ENCODE results near the gene KRT38.
"Not testable (repeated sequence)": the region's sequence is repeated elsewhere in the genome, so short reads cannot be mapped to it uniquely, and the experiment has no call there.

Gene KRT38

DNA sequence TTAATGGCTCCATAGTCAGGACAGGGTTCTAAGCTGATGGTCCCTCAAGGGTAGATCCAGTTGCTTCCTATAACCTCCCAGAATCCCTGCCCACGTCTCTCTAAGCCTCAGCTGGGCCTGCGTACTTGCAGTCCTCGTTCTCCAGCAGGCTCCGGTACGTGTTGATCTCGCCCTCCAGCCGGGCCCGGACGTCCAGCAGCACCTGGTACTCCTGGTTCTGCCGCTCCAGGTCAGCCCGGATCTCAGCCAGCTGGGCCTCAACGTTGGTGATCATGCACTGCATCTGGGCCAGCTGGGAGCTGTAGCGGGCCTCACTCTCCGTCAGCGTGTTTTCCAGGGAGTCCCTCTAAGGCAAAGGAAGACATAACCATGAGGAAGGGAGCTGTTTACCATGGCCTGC lies 21.9 kb upstream of the KRT38 start:
- no peak for DNase-seq (ENCODE audit: low read depth)

DNA sequence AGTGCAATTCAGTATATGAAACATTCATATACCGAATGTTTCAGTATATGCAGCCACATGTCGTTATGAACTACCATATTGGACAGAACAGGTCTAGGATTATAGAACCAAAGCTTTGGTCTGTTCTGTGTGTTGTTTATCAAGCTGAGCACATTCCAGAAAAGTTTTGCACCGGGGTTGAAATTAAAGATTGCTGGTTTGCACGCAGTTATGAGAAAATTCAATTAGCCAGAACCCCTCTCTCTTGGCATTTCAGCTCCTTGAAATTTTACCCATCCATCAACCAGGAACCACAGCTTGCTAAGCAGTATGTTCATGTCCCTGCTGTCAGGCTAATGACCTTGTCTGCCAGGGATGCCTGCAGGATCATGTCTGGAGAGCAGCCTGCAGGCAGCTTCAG lies 16.9 kb upstream of the KRT38 start:
- DNase-seq (ENCODE audit: low read depth) = no peak

DNA sequence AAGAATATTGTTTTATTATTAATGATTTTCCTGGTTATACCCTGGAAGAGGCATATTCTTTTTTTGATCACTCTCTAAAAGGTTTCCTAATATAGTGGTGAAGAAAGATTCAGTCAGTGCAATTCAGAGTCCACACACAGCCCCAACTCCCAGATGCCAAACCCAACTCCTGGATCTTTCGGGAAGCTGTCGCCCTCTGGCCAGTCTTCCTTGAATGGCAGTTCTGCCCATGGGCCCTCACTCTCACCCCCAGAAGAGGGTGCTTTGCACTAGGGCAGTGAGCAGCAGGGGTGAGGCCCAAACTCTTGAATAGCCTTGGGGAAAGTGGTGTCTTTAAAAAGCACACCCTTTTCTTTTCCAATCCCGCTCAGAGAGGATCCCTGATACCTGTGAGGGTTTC lies 15.4 kb upstream of the KRT38 start:
- no peak for DNase-seq (ENCODE audit: low read depth)

DNA sequence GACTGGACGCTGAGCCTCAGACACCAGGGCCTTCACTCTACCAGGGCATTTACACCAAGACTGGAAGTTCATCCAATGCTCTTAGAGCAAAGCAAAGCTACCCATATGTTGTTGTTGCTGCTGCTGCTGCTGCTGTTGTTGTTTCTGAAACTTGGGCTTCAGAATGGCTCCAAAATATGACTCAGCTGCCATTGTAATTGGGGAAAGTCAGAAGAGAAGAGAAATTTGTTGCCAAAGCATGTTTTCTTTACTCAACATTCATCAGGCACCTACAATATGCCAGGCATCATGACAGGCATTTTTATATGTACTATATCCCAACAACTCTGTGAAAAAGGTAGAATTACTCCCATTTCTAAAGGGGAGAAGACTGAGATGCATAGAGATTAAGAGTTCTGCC lies 14.5 kb upstream of the KRT38 start:
- DNase-seq (ENCODE audit: low read depth) = no peak

DNA sequence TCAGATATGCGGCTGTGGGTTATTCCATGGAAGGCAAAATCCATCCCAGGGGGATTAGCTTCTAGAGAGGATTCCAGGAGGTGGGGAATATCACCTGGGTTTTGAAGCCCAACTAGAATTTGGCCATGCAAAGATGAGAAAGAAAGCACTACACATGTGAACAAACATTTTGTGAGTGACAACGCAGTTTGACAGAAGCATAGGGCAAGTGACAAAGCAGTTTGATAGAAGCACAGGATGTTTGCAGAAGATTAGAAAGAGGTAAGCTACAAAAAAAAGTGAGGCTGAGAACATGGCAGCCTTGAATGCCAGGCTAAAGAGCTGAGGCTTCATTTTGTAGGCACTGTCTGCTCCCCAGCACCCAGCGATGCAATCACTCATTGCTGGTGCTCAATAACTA lies 12.3 kb upstream of the KRT38 start:
- DNase-seq (ENCODE audit: low read depth) = no peak

DNA sequence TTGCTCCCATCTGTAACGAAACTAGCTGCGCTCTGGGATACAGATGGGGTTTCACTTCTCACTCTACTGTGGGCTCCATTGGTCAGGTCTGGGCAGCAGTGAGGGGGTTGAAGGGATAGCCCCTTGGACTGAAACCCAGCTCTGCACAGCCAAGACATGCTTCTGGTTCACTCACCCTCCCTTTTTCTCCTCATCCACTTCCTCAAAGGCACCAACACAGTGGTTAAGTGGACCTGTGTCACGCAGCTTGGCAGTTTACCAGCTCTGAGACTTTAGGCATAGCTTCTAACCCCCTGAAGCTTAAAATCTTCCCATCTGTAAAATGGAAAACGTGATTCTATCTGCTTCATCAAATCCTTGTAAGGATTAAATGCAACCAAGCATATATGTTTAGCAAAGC lies 11.5 kb upstream of the KRT38 start:
- no peak for DNase-seq (ENCODE audit: low read depth)

DNA sequence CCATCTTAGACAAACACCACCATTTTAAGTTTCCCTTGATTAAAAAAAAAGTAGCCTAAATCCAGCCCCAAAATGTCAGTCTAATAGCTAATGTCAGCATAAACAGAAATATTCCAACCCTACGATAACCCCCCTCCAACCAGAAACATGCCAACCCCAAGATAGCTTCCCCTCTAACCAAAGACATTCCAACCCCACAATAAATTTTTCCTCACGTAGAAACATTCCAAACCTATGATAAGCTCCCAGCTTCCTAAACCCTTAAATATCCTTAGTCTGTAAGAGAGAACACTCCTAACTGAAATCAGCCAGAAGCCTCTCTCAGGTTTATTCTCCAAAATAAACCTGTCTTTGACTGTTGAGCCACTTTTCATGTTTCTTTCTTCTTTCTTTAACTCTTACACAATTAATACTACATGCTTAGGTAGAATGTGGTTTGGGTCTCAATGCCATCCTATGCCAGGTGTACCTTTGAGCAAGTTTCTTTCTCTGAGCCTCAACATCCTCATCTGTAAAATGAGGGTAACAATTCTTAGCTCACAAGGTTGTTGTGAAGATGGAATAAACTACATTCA lies 10.5 kb upstream of the KRT38 start:
- DNase-seq (ENCODE audit: low read depth) = no peak

DNA sequence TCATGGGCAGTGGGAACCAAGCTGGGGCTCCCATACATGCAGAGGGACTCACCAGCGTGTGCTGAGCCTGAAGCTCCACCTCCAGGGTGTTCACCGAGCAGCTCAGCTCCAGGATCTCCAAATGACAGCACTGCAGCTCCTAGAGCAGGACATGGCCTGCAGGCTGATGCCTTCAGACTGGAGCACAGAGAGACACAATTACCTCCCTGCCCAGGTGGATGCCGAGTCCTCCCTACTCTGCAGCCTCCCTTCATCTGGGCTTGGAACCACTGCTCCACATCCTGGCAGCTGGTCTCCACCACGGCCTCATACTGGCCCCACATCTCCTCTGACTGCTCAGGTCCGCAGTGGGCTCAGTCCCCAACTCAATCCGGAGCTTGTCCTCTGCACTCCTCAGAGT lies 8.2 kb upstream of the KRT38 start:
- DNase-seq (ENCODE audit: low read depth) = no peak

DNA sequence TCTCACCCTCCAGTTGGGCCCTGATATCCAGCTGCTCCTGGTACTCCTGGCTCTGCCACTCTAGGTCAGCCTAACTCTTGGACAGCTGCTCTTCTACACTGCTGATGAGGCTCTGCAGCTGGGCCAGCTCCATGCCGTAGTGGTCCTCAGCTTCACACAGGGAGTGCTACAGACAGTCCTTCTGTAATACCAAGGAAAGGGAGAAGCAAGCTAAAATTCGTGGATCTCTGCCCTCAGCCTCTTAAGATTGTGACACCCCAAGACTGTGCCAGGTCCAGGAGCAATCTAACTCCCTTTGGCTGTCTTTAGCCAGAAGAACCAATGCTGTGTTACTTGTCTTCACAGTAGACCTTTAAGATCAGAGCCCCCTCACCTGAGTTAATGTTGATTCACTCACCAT lies 7.7 kb upstream of the KRT38 start:
- no peak for DNase-seq (ENCODE audit: low read depth)

DNA sequence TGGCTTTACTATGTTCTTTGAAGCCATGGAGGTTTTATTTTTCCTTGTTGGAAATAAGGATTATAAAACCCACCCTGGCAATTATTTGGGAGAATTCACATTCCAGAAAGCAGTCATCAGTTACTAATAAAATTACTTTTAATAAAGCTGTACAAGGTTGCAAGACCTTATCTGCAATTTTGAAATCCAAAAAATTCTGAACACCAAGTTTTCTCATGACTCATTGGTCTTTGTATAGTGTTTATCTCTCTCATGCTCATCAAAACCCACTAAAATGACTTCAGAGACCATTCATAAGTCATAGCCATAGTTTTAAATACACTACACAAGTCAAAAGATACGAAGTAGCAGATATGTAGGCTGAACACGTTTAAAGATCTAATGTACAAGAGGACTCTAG lies 6.0 kb upstream of the KRT38 start:
- DNase-seq (ENCODE audit: low read depth) = no peak

DNA sequence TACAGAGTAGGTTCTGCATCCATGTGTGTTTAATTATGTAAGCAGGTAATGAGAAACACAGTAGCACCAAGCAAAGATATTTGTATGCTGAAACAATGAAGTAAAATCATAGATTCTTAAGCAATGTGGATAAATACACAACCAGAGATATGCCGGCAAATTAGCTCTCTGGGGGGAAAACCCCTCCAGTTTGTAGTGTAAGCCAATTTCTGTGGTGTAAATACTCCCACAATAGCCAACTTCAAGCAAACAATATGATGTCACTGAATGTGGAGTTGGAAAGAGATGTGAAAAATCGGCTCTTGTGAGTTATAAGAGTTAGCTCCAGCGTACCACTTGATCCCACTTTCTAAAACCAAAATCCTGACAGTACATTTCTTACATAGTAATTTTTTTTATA lies 3.9 kb upstream of the KRT38 start:
- DNase-seq (ENCODE audit: low read depth) = no peak

DNA sequence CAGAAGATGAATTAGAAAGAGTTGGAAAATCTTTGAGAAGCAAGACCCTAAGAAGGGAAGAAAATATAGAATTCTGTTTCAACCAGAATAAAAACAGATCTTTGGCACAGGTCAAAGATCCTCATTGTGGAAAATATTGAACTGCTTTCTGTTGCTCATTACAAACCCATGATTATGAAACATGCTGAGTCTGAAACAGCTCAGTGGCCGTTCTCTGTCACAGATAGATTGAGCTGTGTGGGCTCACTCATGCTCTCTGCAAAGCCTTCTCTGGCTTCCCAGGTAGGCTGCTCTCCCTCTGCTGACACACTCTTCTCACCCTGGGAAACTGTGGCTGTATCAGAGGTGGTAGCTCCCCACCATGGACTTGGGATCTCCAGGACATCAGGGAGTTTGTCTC lies 3.4 kb upstream of the KRT38 start:
- no peak for DNase-seq (ENCODE audit: low read depth)

DNA sequence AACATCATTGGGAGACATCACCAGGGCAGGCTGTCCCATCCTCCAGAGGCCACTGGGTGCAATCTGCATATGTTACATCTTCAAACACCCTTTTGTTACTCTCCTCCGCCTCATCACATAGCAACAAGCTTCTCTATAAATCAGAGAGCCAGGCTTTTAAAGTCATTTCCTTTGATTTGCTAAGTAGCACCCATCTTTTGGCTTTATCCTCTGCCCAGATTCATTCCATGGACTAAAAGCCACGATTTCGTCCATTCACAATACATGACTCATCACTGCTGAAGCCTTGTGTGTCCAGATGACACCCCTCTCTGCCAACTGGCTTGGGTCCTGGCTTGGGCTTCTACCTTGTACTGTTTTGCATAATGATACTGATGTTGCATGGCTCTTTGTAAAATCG lies 2.0 kb upstream of the KRT38 start:
- no peak for DNase-seq (ENCODE audit: low read depth)

DNA sequence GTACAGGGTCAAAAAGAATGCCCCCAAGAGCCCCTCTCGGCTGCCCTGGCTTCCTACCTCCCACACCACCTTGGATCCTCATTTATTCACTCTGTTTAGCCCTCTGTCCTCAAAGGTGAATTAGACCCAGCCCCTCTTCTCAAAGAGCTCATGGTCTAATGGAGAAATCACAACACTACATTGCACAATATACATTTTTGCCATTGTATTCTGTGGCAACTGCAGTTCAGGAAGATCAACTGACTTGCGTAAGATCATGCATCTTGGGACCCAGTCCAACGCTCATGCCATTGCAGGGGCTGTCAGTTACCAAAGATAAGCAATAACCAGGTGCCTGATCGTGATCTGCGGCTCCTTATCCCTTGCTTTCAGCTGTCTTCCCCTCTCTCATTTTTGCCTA lies 1.4 kb downstream of the KRT38 start:
- DNase-seq (ENCODE audit: low read depth) = no peak

DNA sequence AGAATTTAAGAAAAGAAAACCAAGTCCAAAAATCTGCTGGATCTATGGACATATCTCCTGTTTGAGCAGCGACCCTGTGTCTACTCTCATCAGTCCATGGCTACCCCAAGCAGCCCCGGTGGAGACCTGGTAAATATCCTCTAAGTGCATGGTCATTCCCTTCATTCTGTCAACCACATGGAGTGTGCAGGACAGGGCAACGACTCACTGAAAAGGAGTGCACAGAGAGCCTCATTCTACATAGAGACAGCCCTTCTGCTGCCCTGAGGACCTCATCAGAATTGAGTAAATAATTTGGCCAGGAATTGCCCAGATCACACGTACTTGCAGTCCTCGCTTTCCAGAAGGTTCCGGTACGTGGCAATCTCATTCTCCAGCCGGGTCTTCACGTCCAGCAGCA lies 3.0 kb downstream of the KRT38 start:
- DNase-seq (ENCODE audit: low read depth) = no peak

DNA sequence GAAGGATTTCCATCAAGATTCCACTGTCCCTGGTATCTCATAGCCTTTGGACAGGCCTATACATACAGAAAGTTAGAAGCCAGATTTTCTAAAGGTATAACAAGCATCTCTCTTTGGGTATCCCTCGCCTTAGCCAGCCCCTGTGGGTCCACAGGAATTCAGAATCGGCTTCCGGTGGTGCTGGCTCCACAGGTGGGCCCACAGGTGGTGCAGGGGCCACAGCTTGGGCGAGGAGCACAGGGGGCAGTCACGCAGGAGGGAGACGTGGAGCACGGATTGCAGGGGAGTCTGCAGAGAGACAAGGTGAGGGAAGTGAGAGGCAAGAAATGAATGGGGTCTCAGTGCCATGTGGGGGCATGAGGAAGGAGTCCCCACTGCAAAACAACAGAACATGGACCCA lies 3.5 kb downstream of the KRT38 start:
- no peak for DNase-seq (ENCODE audit: low read depth)

DNA sequence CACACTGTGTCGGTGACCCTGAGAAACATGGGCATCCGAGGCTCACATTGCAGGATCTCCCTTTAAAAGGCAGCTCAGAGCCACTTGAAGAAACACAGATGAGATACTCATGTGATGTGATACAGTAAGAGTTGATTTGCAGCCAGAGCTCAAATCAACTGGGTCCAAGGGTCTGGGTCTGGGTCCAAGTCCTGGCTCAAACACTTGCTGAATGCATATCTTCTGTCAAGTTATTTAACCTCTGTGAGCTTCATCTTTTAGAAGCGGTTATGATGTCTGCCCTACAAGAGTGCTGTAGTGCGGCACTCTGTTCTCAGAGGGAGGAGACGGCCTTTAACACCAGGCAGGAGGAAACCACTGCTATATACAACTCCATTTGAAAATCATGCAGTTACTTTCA lies 6.4 kb downstream of the KRT38 start:
- DNase-seq (ENCODE audit: low read depth) = no peak

DNA sequence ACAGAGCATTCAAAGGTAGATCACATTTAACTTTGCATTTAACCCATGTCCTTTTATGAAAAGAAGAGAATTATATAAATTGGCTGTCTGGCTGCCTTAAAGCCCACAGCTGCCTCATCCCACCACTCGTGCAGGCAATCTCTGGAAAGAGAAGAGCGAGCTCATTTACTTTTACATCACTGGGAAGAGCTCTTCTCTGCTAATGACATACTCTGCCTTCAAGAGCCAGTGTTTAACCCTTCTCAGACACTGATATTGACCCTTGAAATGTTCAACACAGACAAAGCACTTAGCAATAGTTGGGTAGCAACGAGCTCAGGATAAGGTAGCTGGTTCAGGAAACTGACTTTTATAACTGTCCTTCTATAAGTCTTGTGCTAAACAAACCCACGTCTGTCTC lies 6.8 kb downstream of the KRT38 start:
- DNase-seq (ENCODE audit: low read depth) = no peak

DNA sequence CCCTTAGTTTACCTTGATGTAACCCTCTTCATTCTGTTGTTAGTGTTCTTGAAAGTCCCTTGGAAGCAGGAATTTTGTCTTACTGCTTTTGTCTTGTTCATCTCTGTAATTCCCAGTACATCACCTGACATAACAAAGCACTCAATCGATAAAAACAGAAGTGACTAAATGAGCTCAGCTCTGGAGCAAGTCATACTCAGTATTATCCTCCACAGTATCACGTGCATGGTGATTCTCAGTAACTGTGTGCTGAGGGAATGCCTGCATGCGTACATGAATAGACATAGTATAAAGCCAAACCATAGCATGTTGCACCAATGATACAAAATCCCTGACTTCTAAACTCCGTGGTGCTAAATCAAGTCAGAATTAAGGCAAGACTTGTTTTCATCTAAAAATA lies 7.2 kb downstream of the KRT38 start:
- no peak for DNase-seq (ENCODE audit: low read depth)

DNA sequence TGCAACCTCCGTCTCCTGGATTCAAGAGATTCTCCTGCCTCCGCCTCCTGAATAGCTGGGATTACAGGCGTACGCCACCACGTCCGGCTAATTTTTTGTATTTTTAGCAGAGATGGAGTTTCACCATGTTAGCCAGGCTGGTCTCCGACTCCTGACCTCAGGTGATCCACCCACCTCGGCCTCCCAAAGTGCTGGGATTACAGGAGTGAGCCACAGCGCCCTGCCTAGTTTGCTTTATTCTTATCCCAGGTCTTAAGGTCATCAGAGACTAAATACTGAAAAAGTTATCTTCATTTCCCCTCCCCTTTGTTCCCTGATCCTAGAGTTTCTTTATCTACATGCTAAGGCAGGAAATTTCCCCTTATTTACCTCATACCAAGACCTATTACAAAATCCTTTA lies 10.4 kb downstream of the KRT38 start:
- DNase-seq (ENCODE audit: low read depth) = not testable (repeated sequence)

DNA sequence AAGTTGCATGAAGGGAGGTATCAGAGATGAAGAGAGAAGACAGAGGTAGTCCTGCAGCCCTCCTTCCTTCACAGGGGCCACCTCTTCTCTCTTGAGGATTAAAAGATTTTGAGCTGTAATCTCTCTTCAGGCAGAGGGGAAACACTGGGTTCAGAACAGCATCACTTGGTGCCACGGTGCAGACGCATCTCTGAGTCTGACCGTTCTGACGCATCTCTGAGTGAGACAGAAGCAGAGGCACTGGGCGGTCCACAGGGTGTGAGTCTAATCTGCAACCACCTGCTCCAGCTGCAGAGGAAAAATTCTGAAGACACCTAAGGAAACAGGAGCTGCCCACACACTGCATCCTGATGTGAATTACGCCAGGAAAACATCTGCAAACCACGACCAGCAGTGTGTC lies 11.1 kb downstream of the KRT38 start:
- no peak for DNase-seq (ENCODE audit: low read depth)

DNA sequence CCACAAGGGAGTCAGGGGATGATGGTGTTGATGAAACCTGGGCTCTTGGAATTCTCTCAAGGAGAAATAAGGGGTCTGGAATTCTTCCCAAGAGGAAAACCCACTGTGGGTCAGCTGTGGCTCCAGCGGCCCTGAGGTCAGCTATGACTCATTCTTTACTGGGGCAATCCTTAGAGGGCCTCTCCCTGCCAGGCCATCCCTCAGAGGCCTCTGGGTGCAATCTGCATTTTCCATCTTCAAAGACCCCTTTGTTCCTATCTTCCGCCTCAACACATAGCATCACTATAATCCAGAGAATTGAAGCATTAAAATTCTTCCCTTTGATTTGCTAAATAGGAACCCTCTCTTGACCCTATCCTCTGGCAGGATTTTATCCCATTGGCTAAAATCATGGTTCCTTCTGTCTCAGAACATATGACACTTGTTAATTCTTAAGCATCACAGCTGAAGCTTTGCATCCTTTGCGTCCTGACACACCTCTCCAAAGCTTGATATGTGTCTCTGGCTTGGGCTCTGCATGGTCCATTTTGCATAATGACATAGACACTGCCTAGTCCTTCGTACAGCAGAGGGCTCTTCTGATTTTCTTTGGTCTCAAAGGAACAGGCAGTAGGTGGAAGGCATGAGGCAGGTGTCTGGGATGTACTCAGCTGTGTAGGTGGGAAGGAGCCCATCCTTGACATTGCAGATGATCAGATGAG lies 12.0 kb downstream of the KRT38 start:
- DNase-seq (ENCODE audit: low read depth) = no peak

DNA sequence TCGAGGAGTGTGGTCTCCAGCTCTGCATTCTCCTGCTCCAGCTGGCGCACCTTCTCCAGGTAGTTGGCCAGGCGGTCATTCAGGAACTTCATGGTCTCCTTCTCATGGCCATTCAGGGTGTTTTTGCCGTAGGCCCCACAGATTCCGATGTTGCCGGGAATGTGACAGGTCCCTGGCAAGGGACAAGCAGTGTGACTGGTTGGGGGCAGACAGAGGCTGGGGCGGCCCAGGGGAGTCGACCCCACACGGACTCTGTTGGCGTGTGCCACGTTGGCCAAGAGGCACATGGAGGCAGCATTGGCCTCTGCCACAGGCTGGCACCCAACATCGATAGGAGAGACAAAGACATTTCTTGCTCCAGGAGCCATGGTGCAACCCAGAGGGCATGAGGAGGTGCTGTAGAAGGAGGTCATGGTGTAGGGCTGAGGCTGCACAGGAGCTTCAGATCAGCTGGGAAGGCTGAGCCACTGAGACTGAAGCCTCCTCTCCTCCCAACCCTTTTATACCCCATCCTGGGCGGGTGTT lies 16.6 kb downstream of the KRT38 start, which contains the start of gene KRT37:
KRT37 (minus strand) TSS at position 475 of the 525 bp plus-strand sequence; CDS start at position 413, 62 bp downstream.
- DNase-seq (ENCODE audit: low read depth) = no peak

DNA sequence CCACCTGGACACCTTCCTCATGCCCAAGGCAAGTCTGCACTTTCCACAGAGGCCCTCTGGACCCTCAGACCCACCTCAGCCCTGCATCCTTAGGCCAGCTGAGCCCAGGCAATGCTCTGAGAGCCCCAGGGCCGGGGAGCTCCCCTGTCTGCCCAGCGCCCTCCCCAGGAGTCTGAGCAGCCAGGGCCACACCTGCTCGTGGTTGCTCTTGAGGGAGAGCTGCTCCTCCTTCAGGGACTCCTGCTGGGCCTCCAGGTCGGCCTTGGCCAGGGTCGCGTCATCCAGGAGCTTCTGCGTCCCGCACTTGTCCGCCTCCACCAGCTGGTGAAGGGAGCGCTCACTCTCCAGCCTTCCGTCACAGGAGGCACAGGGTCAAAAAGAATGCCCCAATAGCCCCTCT lies 18.2 kb downstream of the KRT38 start:
- DNase-seq (ENCODE audit: low read depth) = not testable (repeated sequence)

Measured in stimulated activated CD8-positive, alpha-beta memory T cell treated with anti-CD3 and anti-CD28 coated beads, Interleukin-12 subunit alpha, Interleukin-12 subunit beta, amount 100 ng/mL, for 4 hours (primary cell).